SU-DHL-6 (cell line): Measurements from ENCODE around the gene CAMK1D.
"Not testable (repeated sequence)": the region's sequence is repeated elsewhere in the genome, so short reads cannot be mapped to it uniquely, and the experiment has no call there.

ENCODE experiments used
- H2AFZ ChIP-seq: fragments of 200-600 bp; sonication (generic); 2 replicates; pipeline ENCODE4 v1.6.1; 2014; ENCODE audit warnings: low read depth, mild to moderate bottlenecking, moderate library complexity, mixed read lengths, antibody characterized with exemption, low read length; ENCODE audit not compliant: severe bottlenecking
- H3F3A ChIP-seq: fragments of 200-600 bp; shearing (Covaris generic); 2 replicates; pipeline ENCODE4 v1.6.0; 2016; ENCODE audit warnings: antibody characterized with exemption, mild to moderate bottlenecking; ENCODE audit not compliant: insufficient read depth
- H3K27ac ChIP-seq: fragments of 200-600 bp; sonication (generic); 2 replicates; pipeline ENCODE4 v1.5.1; 2016; ENCODE audit warnings: low read depth, mild to moderate bottlenecking, low read length, moderate library complexity, mixed read lengths
- H3K27me3 ChIP-seq: fragments of 200-600 bp; sonication (generic), shearing (Covaris generic); 2 replicates; pipeline ENCODE4 v1.6.0; 2014; ENCODE audit warnings: mild to moderate bottlenecking, low read length
- H3K36me3 ChIP-seq: fragments of 200-600 bp; sonication (generic); 2 replicates; pipeline ENCODE4 v1.6.1; 2014; ENCODE audit warnings: mild to moderate bottlenecking, low read length, mixed read lengths
- H3K4me2 ChIP-seq: fragments of 300-600, 200-600 bp; shearing (Covaris generic), sonication (generic); 2 replicates; pipeline ENCODE4 v1.6.0; 2014; ENCODE audit warnings: low read length, low read depth, mild to moderate bottlenecking; ENCODE audit not compliant: poor library complexity, severe bottlenecking
- H3K4me3 ChIP-seq: fragments of 200-600 bp; sonication (generic); 2 replicates; pipeline ENCODE4 v1.5.1; 2014; ENCODE audit warnings: antibody characterized with exemption, low read length, mild to moderate bottlenecking, mixed read lengths; ENCODE audit not compliant: insufficient read depth, poor library complexity, severe bottlenecking
- H3K79me2 ChIP-seq: fragments of 200-600 bp; sonication (generic); 2 replicates; pipeline ENCODE4 v1.6.1; 2014; ENCODE audit warnings: mild to moderate bottlenecking, low read length, moderate library complexity; ENCODE audit not compliant: insufficient read depth
- H3K9ac ChIP-seq: fragments of 200-600 bp; sonication (generic); 2 replicates; pipeline ENCODE4 v1.7.0; 2014; ENCODE audit warnings: mild to moderate bottlenecking, low read length
- H3K9me2 ChIP-seq: fragments of 200-600 bp; sonication (generic); replicated peaks from 2 replicates; pipeline ENCODE4 v1.6.1; 2014; ENCODE audit warnings: low read length; ENCODE audit not compliant: insufficient read depth
- H3K9me3 ChIP-seq: fragments of 200-600 bp; sonication (generic); 2 replicates; pipeline ENCODE4 v1.6.1; 2014; ENCODE audit warnings: low read length, mixed read lengths; ENCODE audit not compliant: insufficient read depth
- H4K20me1 ChIP-seq: fragments of 200-600 bp; sonication (generic); 2 replicates; pipeline ENCODE4 v1.6.1; 2014; ENCODE audit warnings: low read depth, mild to moderate bottlenecking, antibody characterized with exemption, low read length, moderate library complexity, mixed read lengths
- CTCF ChIP-seq: fragments of 200-600 bp; sonication (generic); IDR thresholded peaks from one replicate; pipeline ENCODE4 v1.5.1; 2017; ENCODE audit warnings: antibody characterized with exemption, mild to moderate bottlenecking, low read length, moderate library complexity; ENCODE audit not compliant: insufficient read depth, poor library complexity, severe bottlenecking
- EZH2phosphoT487 ChIP-seq: fragments of 200-600 bp; sonication (generic), shearing (Covaris generic); conservative IDR thresholded peaks from 2 replicates; pipeline ENCODE4 v1.6.1; 2018; ENCODE audit warnings: mild to moderate bottlenecking, antibody characterized with exemption, low read length, moderate library complexity, mixed read lengths

CAMK1D gene

GRCh38 chr10:12348870-12349628, at the start of gene CAMK1D:
CAMK1D (plus strand) TSS chr10:12349547.
- Histone ChIP-seq H3F3A (peaks cover 55% of the 10 kb centered on the region), H4K20me1 (no peaks in the 10 kb centered on the region), H3K27ac (peak within 1 kb of the TSS; percentile 94), H3K9me2 (no peaks in the 10 kb centered on the region), H3K79me2 (peaks cover 44% of the 10 kb centered on the region), H3K4me3 (peak within 1 kb of the TSS; percentile 69), H3K9ac (peak within 1 kb of the TSS; percentile 96), H3K4me2 (peak within 1 kb of the TSS; percentile 97), H3K9me3 (no peaks in the 10 kb centered on the region), H3K36me3 (no peaks in the 10 kb centered on the region), H3K27me3 (no peaks in the 10 kb centered on the region), H2AFZ (no peak within 1 kb of the TSS)
- TF ChIP-seq EZH2phosphoT487 (no peak), CTCF (peak; percentile 45)

- not testable (repeated sequence) for H3K4me2 ChIP-seq, H3F3A ChIP-seq, H3K27ac ChIP-seq, H3K9me2 ChIP-seq, H3K27me3 ChIP-seq, H3K9me3 ChIP-seq, H3K79me2 ChIP-seq, H4K20me1 ChIP-seq, H3K9ac ChIP-seq, H3K36me3 ChIP-seq, H3K4me3 ChIP-seq, H2AFZ ChIP-seq
Observed at GRCh38 chr10:12301036-12301435, 48.3 kb upstream of the CAMK1D start.

- Histone ChIP-seq H3F3A (no peaks in the 10 kb centered on the region), H3K9me2 (no peaks in the 10 kb centered on the region), H3K36me3 (no peaks in the 10 kb centered on the region), H3K4me3 (no peak overlapping the region), H3K9me3 (no peaks in the 10 kb centered on the region), H3K27me3 (no peaks in the 10 kb centered on the region), H2AFZ (no peak overlapping the region), H3K27ac (no peak overlapping the region), H3K79me2 (no peaks in the 10 kb centered on the region), H3K4me2 (no peak overlapping the region), H4K20me1 (no peaks in the 10 kb centered on the region), H3K9ac (no peak overlapping the region)
- TF ChIP-seq CTCF (no peak), EZH2phosphoT487 (no peak)
Observed at GRCh38 chr10:12308057-12308456, 41.3 kb upstream of the CAMK1D start.

GRCh38 chr10:12308736-12309375, 40.5 kb upstream of the CAMK1D start:
- no peak for TF ChIP-seq EZH2phosphoT487
- TF ChIP-seq CTCF: no peak
- no peaks in the 10 kb centered on the region for H4K20me1 ChIP-seq
- H3F3A ChIP-seq: no peaks in the 10 kb centered on the region
- no peak overlapping the region for H2AFZ ChIP-seq
- H3K4me3 ChIP-seq: no peak overlapping the region
- no peaks in the 10 kb centered on the region for H3K9me2 ChIP-seq
- no peak overlapping the region for H3K27ac ChIP-seq
- H3K9ac ChIP-seq: no peak overlapping the region
- no peaks in the 10 kb centered on the region for H3K9me3 ChIP-seq
- no peak overlapping the region for H3K4me2 ChIP-seq
- H3K27me3 ChIP-seq: no peaks in the 10 kb centered on the region
- no peaks in the 10 kb centered on the region for H3K79me2 ChIP-seq
- H3K36me3 ChIP-seq: no peaks in the 10 kb centered on the region

- not testable (repeated sequence) for H3K4me3 ChIP-seq
Observed at GRCh38 chr10:12309783-12310182, 39.6 kb upstream of the CAMK1D start.

More at GRCh38 chr10:12309783-12310182, 39.6 kb upstream of the CAMK1D start:
- not testable (repeated sequence) for H3K9me3 ChIP-seq, H3K9ac ChIP-seq, H3K9me2 ChIP-seq, H2AFZ ChIP-seq, H3F3A ChIP-seq, H4K20me1 ChIP-seq, H3K27ac ChIP-seq, H3K36me3 ChIP-seq, H3K79me2 ChIP-seq, H3K4me2 ChIP-seq, H3K27me3 ChIP-seq
